ENCODE results near the gene ACTRT2.

DNA sequence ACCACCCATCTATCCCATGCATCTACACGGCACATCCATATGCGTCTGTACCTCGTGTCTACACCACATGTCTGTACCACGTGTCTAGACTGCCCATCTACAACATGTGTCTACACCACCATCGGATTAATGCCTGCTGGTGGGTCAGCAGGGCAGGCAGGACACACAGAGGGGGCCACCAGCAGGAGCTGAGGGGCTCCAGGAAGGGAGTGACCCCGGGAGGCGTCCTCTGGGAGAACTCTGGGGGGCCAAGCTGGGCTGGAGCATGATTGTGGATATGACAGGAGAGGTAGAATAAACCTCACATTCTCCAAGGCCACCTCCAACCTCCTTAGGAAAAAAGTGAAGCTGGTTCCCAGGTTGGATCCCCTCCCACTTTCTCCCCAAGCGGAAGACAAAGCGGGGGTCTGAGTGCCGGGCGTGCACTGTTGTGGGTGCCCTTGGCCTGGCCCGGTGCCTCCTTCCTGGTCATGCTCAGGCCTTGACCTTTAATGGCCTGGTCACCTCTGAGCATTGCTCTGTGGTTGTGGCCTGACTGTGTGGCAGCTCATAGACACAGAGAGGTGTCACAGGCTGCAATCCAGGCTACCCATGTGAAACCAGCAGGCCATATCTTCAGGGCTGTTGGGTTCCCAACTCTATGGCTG, 881 bp upstream of the ACTRT2 start:
- no peak for TF ChIP-seq YY1 (IDR thresholded peaks at IDR 0.05; ENCODE audit: insufficient read depth, insufficient read length)
- no peak for TF ChIP-seq SUZ12 (IDR thresholded peaks at IDR 0.05; ENCODE audit: extremely low read depth, insufficient read depth, insufficient read length)
- TF ChIP-seq ZNF274 (IDR thresholded peaks at IDR 0.05; ENCODE audit: low read depth, low read length), result no peak

Data from NT2/D1 (cell line).